Heart right ventricle (tissue), 16 donors: ENCODE results near the gene CYTH2. TPM values are rescaled to one million over a fixed set of nuclear protein-coding genes. Genes with fewer than 3 reads are reported as not detected.

ENCODE experiments used
- ATAC-seq, 8 donors: fragments of 200-7000 bp; cut with Tn5 transposase; one replicate each; pipeline ENCODE4 v1.9.1; 2020; ENCODE audit warnings: mild to moderate bottlenecking in 8 of 8, moderate library complexity in 8 of 8, moderate number of reproducible peaks in 1 of 8
- DNase-seq, 2 donors: peaks; one replicate each; pipeline ENCODE4 v3.0.0-alpha.2; 2020
- H3K27ac ChIP-seq, 10 donors: fragments of 200-600 bp; sonication (generic) in 2 of 10; one replicate each; pipeline versions ENCODE4 v1.5.0 to v1.8.0; 2020 to 2022; ENCODE audit warnings: mild to moderate bottlenecking in 3 of 10
- H3K27me3 ChIP-seq, 7 donors: fragments of 200-600 bp; one replicate each; pipeline ENCODE4 v1.8.0; 2021 to 2022; ENCODE audit warnings: mild to moderate bottlenecking in 2 of 7
- H3K36me3 ChIP-seq, 9 donors: fragments of 200-600 bp; sonication (generic) in 1 of 9; one replicate each; pipeline versions ENCODE4 v1.5.0 to v1.8.0; 2020 to 2022; ENCODE audit warnings: mild to moderate bottlenecking in 2 of 9
- H3K4me1 ChIP-seq, 9 donors: fragments of 200-600 bp; sonication (generic) in 1 of 9; one replicate each; pipeline versions ENCODE4 v1.5.0 to v1.8.0; 2020 to 2022; ENCODE audit warnings: mild to moderate bottlenecking in 4 of 9
- H3K4me3 ChIP-seq, 10 donors: fragments of 200-600 bp; sonication (generic) in 2 of 10; one replicate each; pipeline versions ENCODE4 v1.5.0 to v1.8.0; 2020 to 2022; ENCODE audit warnings: mild to moderate bottlenecking in 7 of 10, moderate library complexity in 2 of 10
- H3K9me3 ChIP-seq, 11 donors: fragments of 200-600 bp in 10 of 11; sonication (generic) in 2 of 11; one replicate each; pipeline versions ENCODE4 v1.5.0 to v1.8.0; 2013 to 2022; ENCODE audit warnings: mild to moderate bottlenecking in 2 of 11, control low read depth in 1 of 11, moderate library complexity in 1 of 11
- WGBS, 2 donors: extraction: QIAGEN DNeasy Blood & Tissue Kit; methylation state at CpG; one replicate each; pipeline ENCODE4 v1.1.7; 2013; ENCODE audit warnings: inconsistent platforms in 1 of 2; 5-methylcytosine and 5-hydroxymethylcytosine counted together
- intact Hi-C, 10 donors: fragments of 100-400 bp; cut with DNase I; formaldehyde crosslinking; loops; one replicate each; pipeline versions ENCODE4 v1.11.1 to v1.14.2; 2022
- polyA plus RNA-seq, 2 donors: library from polyadenylated mRNA; stranded (reverse); fragments of 200-250 nt; gene quantifications; one replicate each; pipeline ENCODE4 v1.2.3, GENCODE V29; 2013
- total RNA-seq, 10 donors: library from RNA; stranded (reverse); fragmentation: NEBNext Ultra II Directional in 3 of 10; extraction: Animal tissue kit (Norgen Biotek cat#: 25700) in 3 of 10; gene quantifications; one replicate each; pipeline versions ENCODE4 v1.2.1 to v1.2.4, GENCODE V29; 2021 to 2023
- TF ChIP-seq, protein P1 (sequence below), 9 donors: fragments of 200-600 bp; sonication (generic) in 2 of 9; IDR thresholded peaks; one replicate each; pipeline versions ENCODE4 v1.5.0 to v1.8.0; 2021 to 2022; ENCODE audit warnings: antibody characterized with exemption in 9 of 9, mild to moderate bottlenecking in 5 of 9, moderate library complexity in 1 of 9
- donor health status: Arrhythmogenic right ventricular cardiomyopathy.
- donor health status: ischemic (EF 13 %, LVEDD 7.1; RV severe dilation, severe dysfunction).
- donor health status: healthy with polysubstance abuse.
- donor health status: DM: no; HTN: yes; CAD: no.
- donor health status: DM: no; HTN: no; CAD: no.
- donor health status: ischemic (EF 25% LVEDD 6.9; RV normal size, moderate dysfunction).
- donor health status: ischemic (EF 25% LVEDD 5.7; RV mildly dilated, moderate dysfunction).
- donor health status: healthy.
- donor health status: DM: yes; HTN: yes; CAD: no.
- donor health status: Ischemic cardiomyopathy.
- donor health status: ischemic (EF 35%, LVEDD 5.7; RV mildly dilated, moderate dysfunction).
- donor health status: nonischemic (EF 11% LVEDD 7.7; RV severe dilation, severe dysfunction).
- donor health status: DM: yes; HTN: yes; CAD: no.
- donor health status: PGD.
- donor health status: ischemic (EF 29% LVEDD 5.4; RV normal size, mild dysfunction).
- donor health status: nonischemic (EF 23%, LVEDD 6.1; RV moderate dilation, normal function).

Gene CYTH2
- total and polyA plus RNA-seq, 12 donors: 25.8 to 41.9 (median 32.2) TPM

DNA sequence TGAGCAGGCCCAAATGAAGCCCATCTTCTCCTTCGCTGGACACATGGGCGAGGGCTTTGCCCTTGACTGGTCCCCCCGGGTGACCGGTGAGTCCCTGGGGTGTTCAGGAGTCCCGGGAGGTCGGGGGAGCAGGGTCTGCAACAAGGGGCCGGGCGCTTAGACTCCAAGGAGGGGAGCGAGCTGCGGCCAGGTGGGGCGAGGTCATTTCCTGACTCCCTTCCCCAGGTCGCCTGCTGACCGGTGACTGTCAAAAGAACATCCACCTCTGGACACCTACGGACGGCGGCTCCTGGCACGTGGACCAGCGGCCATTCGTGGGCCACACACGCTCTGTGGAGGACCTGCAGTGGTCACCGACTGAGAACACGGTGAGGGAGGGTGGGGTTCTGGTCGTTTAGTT lies 18.7 kb upstream of the CYTH2 start:
- intact Hi-C loops: no loop called here
- H3K4me3 ChIP-seq: no peak overlapping the region
- 93 to 94% methylated on average over 23 of the region's 23 CpGs for WGBS, 2 donors

DNA sequence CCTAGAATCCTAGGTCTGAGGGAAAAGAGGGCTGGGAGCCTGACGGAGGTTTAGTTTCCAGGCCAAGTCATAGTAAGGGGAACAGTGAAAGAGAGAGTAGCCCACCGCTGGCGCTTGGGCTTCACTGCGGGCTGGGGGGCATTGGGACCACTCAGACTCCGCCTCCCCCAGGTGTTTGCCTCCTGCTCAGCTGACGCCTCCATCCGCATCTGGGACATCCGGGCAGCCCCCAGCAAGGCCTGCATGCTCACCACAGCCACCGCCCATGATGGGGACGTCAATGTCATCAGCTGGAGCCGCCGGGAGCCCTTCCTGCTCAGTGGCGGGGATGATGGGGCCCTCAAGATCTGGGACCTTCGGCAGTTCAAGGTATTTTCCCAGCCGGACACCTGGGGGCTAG lies 18.3 kb upstream of the CYTH2 start:
- Histone ChIP-seq H3K9me3 (no peaks in the 10 kb centered on the region), H3K4me1 (peaks cover 4 to 12% (median 7%) of the 10 kb centered on the region in 9 donors), H3K27me3 (no peaks in the 10 kb centered on the region), H3K4me3 (no peak overlapping the region), H3K27ac (no peak overlapping the region), H3K36me3 (peaks cover 0 to 89% (median 59%) of the 10 kb centered on the region in 9 donors)
- 91 to 92% methylated on average over 15 of the region's 15 CpGs for WGBS, 2 donors
- ATAC-seq (no peak), DNase-seq (no peak)
- intact Hi-C loops: no loop called here
- TF ChIP-seq, protein P1, sequence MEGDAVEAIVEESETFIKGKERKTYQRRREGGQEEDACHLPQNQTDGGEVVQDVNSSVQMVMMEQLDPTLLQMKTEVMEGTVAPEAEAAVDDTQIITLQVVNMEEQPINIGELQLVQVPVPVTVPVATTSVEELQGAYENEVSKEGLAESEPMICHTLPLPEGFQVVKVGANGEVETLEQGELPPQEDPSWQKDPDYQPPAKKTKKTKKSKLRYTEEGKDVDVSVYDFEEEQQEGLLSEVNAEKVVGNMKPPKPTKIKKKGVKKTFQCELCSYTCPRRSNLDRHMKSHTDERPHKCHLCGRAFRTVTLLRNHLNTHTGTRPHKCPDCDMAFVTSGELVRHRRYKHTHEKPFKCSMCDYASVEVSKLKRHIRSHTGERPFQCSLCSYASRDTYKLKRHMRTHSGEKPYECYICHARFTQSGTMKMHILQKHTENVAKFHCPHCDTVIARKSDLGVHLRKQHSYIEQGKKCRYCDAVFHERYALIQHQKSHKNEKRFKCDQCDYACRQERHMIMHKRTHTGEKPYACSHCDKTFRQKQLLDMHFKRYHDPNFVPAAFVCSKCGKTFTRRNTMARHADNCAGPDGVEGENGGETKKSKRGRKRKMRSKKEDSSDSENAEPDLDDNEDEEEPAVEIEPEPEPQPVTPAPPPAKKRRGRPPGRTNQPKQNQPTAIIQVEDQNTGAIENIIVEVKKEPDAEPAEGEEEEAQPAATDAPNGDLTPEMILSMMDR (IDR thresholded peaks at IDR 0.05): no peak

More for the DNA sequence above, 18.7 kb upstream of the CYTH2 start:
- TF ChIP-seq, protein P1 (IDR thresholded peaks at IDR 0.05): no peak
- peaks cover 4 to 14% (median 7%) of the 10 kb centered on the region in 9 donors for H3K4me1 ChIP-seq
- H3K9me3 ChIP-seq: no peaks in the 10 kb centered on the region
- ATAC-seq: no peak
- H3K36me3 ChIP-seq: peaks cover 0 to 85% (median 59%) of the 10 kb centered on the region in 9 donors
- H3K27ac ChIP-seq: no peak overlapping the region
- H3K27me3 ChIP-seq: no peaks in the 10 kb centered on the region
- DNase-seq: no peak

DNA sequence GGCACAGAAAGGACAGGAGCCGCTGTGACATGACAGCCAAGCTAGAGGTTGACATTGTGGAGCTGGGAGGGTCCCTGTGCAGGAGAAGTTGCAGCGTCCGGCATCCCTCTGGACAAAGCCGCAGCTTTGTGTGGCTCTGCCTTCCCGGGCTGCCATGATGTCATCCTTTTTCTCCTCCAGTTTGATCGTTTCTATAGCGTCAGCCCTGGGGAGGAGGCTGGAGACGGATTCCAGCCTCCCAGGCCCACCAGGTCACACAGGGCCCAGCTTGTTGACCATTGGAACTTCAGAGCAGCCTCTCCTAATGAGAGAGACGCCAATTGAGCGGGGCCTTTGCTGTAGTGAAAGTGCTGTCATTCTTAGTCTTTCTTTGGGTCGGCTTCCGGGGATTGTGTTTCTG lies 17.5 kb upstream of the CYTH2 start:
- DNase-seq (no peak), ATAC-seq (no peak)
- Histone ChIP-seq H3K9me3 (no peaks in the 10 kb centered on the region), H3K27ac (no peak overlapping the region), H3K4me3 (no peak overlapping the region), H3K36me3 (peaks cover 0 to 97% (median 59%) of the 10 kb centered on the region in 9 donors), H3K4me1 (peaks cover 0 to 8% (median 2%) of the 10 kb centered on the region in 9 donors), H3K27me3 (no peaks in the 10 kb centered on the region)
- intact Hi-C loops: no loop called here
- WGBS, 2 donors: 85 to 88% methylated on average over 12 of the region's 12 CpGs
- TF ChIP-seq, protein P1 (IDR thresholded peaks at IDR 0.05): no peak

DNA sequence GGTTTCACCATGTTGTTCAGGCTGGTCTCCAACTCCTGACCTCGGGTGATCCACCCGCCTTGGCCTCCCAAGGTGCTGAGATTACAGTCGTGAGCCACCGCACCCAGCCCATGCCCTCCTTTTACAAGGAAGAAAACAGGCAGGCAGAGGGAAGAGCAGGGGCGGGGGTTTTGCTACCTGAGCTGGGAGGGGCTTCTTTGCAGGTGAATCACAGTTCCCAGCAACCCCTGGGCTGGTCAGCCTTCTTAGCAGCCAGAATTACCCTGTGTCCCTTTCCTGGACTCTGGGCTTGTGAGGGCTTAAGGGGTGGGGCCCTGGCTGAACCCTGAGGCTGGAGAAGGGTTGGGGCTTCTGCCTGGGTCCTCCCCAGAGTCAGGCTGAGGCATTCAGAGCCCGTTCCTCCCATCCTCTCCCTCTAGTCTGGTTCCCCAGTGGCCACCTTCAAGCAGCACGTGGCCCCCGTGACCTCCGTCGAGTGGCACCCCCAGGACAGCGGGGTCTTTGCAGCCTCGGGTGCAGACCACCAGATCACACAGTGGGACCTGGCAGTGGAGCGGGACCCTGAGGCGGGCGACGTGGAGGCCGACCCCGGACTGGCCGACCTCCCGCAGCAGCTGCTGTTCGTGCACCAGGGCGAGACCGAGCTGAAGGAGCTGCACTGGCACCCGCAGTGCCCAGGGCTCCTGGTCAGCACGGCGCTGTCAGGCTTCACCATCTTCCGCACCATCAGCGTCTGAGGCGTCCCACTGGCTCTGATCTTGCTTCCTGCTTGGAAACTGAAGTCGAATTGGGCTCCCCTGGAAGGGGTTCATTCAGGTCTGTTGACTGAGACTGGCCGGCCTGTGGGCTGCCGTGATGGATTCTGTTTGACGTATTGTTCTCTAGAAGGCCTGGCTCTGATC lies 16.6 kb upstream of the CYTH2 start:
- H3K27ac ChIP-seq: no peak overlapping the region
- 91 to 92% methylated on average over 33 of the region's 33 CpGs for whole genome bisulfite sequencing, 2 donors
- peaks cover 0 to 95% (median 59%) of the 10 kb centered on the region in 9 donors for H3K36me3 ChIP-seq
- no peaks in the 10 kb centered on the region for H3K27me3 ChIP-seq
- TF ChIP-seq, protein P1 (IDR thresholded peaks at IDR 0.05): no peak
- intact Hi-C loops: no loop called here
- H3K4me1 ChIP-seq: peaks cover 0 to 2% (median 0%) of the 10 kb centered on the region in 9 donors
- H3K9me3 ChIP-seq: no peaks in the 10 kb centered on the region
- H3K4me3 ChIP-seq: no peak overlapping the region
- ATAC-seq (no peak), DNase-seq (no peak)
